Measurements from ENCODE around the gene KRT14.

DNA sequence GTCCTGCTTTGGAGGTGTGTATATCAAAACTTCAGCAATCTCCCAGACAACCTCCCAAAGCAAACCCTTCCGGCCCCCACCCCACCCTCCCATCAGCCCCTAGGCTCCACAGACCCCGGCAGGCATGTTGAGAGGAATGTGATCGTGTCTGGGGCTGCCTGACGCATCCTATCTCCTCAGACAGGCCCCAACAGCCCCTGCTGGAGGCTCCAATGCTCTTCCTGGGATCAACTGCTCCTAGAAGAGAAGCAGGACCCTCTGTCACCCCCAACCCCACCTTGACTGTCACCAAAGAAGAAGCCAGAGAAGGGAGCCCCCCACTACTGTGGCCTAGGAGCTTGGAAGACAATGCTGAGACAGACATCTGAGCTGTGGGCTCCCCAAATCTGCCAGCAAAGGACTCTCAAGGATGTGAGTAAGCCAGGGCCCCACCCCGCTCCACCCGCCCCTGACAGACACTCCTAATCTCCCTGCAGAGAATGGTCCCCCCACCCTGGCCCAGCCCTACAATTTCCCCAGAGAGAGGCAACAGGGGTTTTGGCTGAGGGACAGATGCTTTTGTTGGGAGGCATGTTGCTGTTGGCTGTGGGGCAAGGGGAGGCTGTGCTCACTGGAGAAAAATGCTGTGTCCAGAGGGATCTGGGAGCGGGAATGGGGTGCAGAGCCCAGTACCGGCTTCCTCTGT is 1.6 kb upstream of the KRT14 start:
- TF ChIP-seq POLR2A (IDR thresholded peaks at IDR 0.05; ENCODE audit: low read depth, low read length), result no peak
- TF ChIP-seq, protein P1, sequence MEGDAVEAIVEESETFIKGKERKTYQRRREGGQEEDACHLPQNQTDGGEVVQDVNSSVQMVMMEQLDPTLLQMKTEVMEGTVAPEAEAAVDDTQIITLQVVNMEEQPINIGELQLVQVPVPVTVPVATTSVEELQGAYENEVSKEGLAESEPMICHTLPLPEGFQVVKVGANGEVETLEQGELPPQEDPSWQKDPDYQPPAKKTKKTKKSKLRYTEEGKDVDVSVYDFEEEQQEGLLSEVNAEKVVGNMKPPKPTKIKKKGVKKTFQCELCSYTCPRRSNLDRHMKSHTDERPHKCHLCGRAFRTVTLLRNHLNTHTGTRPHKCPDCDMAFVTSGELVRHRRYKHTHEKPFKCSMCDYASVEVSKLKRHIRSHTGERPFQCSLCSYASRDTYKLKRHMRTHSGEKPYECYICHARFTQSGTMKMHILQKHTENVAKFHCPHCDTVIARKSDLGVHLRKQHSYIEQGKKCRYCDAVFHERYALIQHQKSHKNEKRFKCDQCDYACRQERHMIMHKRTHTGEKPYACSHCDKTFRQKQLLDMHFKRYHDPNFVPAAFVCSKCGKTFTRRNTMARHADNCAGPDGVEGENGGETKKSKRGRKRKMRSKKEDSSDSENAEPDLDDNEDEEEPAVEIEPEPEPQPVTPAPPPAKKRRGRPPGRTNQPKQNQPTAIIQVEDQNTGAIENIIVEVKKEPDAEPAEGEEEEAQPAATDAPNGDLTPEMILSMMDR (conservative IDR thresholded peaks at IDR 0.05; ENCODE audit: low read depth, low read length), result no peak

All from IMR-90 (cell line).